Heart left ventricle (tissue), 16 donors: Measurements from ENCODE around the gene TAOK2. TPM values are rescaled to one million over a fixed set of nuclear protein-coding genes. Genes with fewer than 3 reads are reported as not detected.

Experiments used
- ATAC-seq, 4 donors: fragments of 200-7000 bp; cut with Tn5 transposase; one replicate each; pipeline ENCODE4 v1.9.1; 2020 to 2022; ENCODE audit warnings: moderate library complexity in 4 of 4, mild to moderate bottlenecking in 3 of 4, moderate number of reproducible peaks in 1 of 4
- DNase-seq, 5 donors: peaks; one replicate each; pipeline ENCODE4 v3.0.0-alpha.2; 2020
- H3K27ac ChIP-seq, 12 donors: fragments of 200-600 bp; sonication (generic) in 4 of 12; one replicate each; pipeline versions ENCODE4 v1.5.0 to v1.8.0; 2016 to 2022; ENCODE audit warnings: mild to moderate bottlenecking in 2 of 12
- H3K27me3 ChIP-seq, 9 donors: fragments of 200-600 bp; sonication (generic) in 2 of 9; one replicate each; pipeline versions ENCODE4 v1.5.1 to v1.8.0; 2016 to 2022; ENCODE audit warnings: mild to moderate bottlenecking in 3 of 9
- H3K36me3 ChIP-seq, 9 donors: fragments of 200-600 bp; sonication (generic) in 2 of 9; one replicate each; pipeline versions ENCODE4 v1.5.0 to v1.8.0; 2018 to 2022; ENCODE audit warnings: mild to moderate bottlenecking in 2 of 9
- H3K4me1 ChIP-seq, 12 donors: fragments of 200-600 bp; sonication (generic) in 4 of 12; one replicate each; pipeline versions ENCODE4 v1.5.0 to v1.8.0; 2016 to 2022; ENCODE audit warnings: mild to moderate bottlenecking in 3 of 12
- H3K4me3 ChIP-seq, 12 donors: fragments of 200-600 bp; sonication (generic) in 4 of 12; one replicate each; pipeline versions ENCODE4 v1.5.0 to v1.8.0; 2017 to 2022; ENCODE audit warnings: mild to moderate bottlenecking in 9 of 12, moderate library complexity in 4 of 12
- H3K9me3 ChIP-seq, 12 donors: fragments of 200-600 bp; sonication (generic) in 4 of 12; one replicate each; pipeline versions ENCODE4 v1.5.0 to v1.8.0; 2016 to 2022; ENCODE audit warnings: mild to moderate bottlenecking in 1 of 12
- CTCF ChIP-seq, 12 donors: fragments of 200-600 bp; sonication (generic) in 4 of 12; IDR thresholded peaks; one replicate each; pipeline versions ENCODE4 v1.5.0 to v1.8.0; 2018 to 2022; ENCODE audit warnings: antibody characterized with exemption in 12 of 12, mild to moderate bottlenecking in 5 of 12
- POLR2A ChIP-seq, 2 donors: fragments of 450-650 bp; IDR thresholded peaks; one replicate each; pipeline ENCODE4 v1.6.1; 2017; ENCODE audit warnings: antibody characterized with exemption in 2 of 2, mild to moderate bottlenecking in 2 of 2, moderate library complexity in 2 of 2
- WGBS, 4 donors: extraction: QIAGEN DNeasy Blood & Tissue Kit in 2 of 4; methylation state at CpG; one replicate each; pipeline versions ENCODE4 v1.1.5 to v1.1.7; 2013 to 2018; 5-methylcytosine and 5-hydroxymethylcytosine counted together
- intact Hi-C, 10 donors: fragments of 100-400 bp; cut with DNase I; formaldehyde crosslinking; loops; one replicate each; pipeline versions ENCODE4 v1.11.1 to v1.14.2; 2022
- polyA plus RNA-seq, 2 donors: library from polyadenylated mRNA; stranded (reverse); fragments of 200-250 nt; gene quantifications; one replicate each; pipeline ENCODE4 v1.2.3, GENCODE V29; 2013
- total RNA-seq, 9 donors: library from RNA; depleted of rRNA in 2 of 9; stranded (reverse); fragments of >200 nt in 2 of 9; fragmentation: NEBNext Ultra II Directional in 3 of 9; extraction: Animal tissue kit (Norgen Biotek cat#: 25700) in 3 of 9; gene quantifications; one replicate each; pipeline versions ENCODE4 v1.1.0 to v1.2.4, GENCODE V29; 2016 to 2023
- donor health status: ischemic (EF 13 %, LVEDD 7.1; RV severe dilation, severe dysfunction).
- donor health status: healthy with polysubstance abuse.
- donor health status: DM: no; HTN: yes; CAD: no.
- donor health status: DM: no; HTN: no; CAD: no.
- donor health status: ischemic (EF 25% LVEDD 6.9; RV normal size, moderate dysfunction).
- donor health status: ischemic (EF 25% LVEDD 5.7; RV mildly dilated, moderate dysfunction).
- donor health status: healthy.
- donor health status: DM: yes; HTN: yes; CAD: no.
- donor health status: ischemic (EF 35%, LVEDD 5.7; RV mildly dilated, moderate dysfunction).
- donor health status: nonischemic (EF 11% LVEDD 7.7; RV severe dilation, severe dysfunction).
- donor health status: DM: yes; HTN: yes; CAD: no.
- donor health status: PGD.
- donor health status: ischemic (EF 29% LVEDD 5.4; RV normal size, mild dysfunction).
- donor health status: nonischemic (EF 23%, LVEDD 6.1; RV moderate dilation, normal function).

The TAOK2 gene
- total and polyA plus RNA-seq, 11 donors = 29.5 to 47.9 (median 35.7) TPM

- WGBS, 4 donors = 81 to 85% (median 83%) methylated on average over 11 of the region's 11 CpGs
- intact Hi-C loops = loop anchor here in 8 of 10 donors (5.0 to 10.0 kb wide), 6 partner anchors 159 to 326 kb away; partner anchors contain the start of gene CDIPT (in 3 of the 8)
Observed at GRCh38 chr16:30023586-30023985, 49.9 kb downstream of the TAOK2 start.

GRCh38 chr16:30024451-30024850 lies 50.8 kb downstream of the TAOK2 start:
- DNase-seq = no peak
- no peak for TF ChIP-seq CTCF (IDR thresholded peaks at IDR 0.05)
- no peak for TF ChIP-seq POLR2A (IDR thresholded peaks at IDR 0.05)
- H3K9me3 ChIP-seq = no peaks in the 10 kb centered on the region

More at GRCh38 chr16:30023586-30023985, 49.9 kb downstream of the TAOK2 start:
- DNase-seq (no peak), ATAC-seq (no peak)
- Histone ChIP-seq H3K4me3 (no peak overlapping the region), H3K36me3 (no peaks in the 10 kb centered on the region), H3K27ac (no peak overlapping the region), H3K27me3 (peaks cover 0 to 29% (median 5%) of the 10 kb centered on the region in 9 donors), H3K4me1 (peaks cover 0 to 13% (median 4%) of the 10 kb centered on the region in 12 donors), H3K9me3 (no peaks in the 10 kb centered on the region)
- no peak for TF ChIP-seq CTCF (IDR thresholded peaks at IDR 0.05)
- no peak for TF ChIP-seq POLR2A (IDR thresholded peaks at IDR 0.05)

GRCh38 chr16:30025156-30025555 lies 51.5 kb downstream of the TAOK2 start:
- H3K27ac ChIP-seq = no peak overlapping the region
- WGBS, 4 donors = 65 to 79% (median 74%) methylated on average over 12 to 20 of the region's 20 CpGs
- ATAC-seq (no peak), DNase-seq (no peak)
- H3K27me3 ChIP-seq = peaks cover 0 to 45% (median 21%) of the 10 kb centered on the region in 9 donors
- H3K9me3 ChIP-seq = no peaks in the 10 kb centered on the region
- TF ChIP-seq CTCF (IDR thresholded peaks at IDR 0.05) = no peak
- TF ChIP-seq POLR2A (IDR thresholded peaks at IDR 0.05) = no peak
- H3K4me3 ChIP-seq = no peak overlapping the region
- no peaks in the 10 kb centered on the region for H3K36me3 ChIP-seq
- peaks cover 0 to 13% (median 4%) of the 10 kb centered on the region in 12 donors for H3K4me1 ChIP-seq
- intact Hi-C loops = loop anchor here in 3 of 10 donors (5.0 to 10.0 kb wide), 3 partner anchors 153 to 320 kb away; partner anchors contain the start of gene CDIPT (in 1 of the 3)

More at GRCh38 chr16:30024451-30024850, 50.8 kb downstream of the TAOK2 start:
- H3K36me3 ChIP-seq = no peaks in the 10 kb centered on the region
- ATAC-seq = no peak
- H3K4me3 ChIP-seq = no peak overlapping the region
- H3K4me1 ChIP-seq = peaks cover 0 to 13% (median 4%) of the 10 kb centered on the region in 12 donors
- WGBS, 4 donors = 73 to 86% (median 80%) methylated on average over 10 to 16 of the region's 16 CpGs
- no peak overlapping the region for H3K27ac ChIP-seq
- intact Hi-C loops = loop anchor here in 8 of 10 donors (5.0 to 10.0 kb wide), 6 partner anchors 160 to 327 kb away; partner anchors contain the start of gene CDIPT (in 3 of the 8)
- peaks cover 0 to 38% (median 14%) of the 10 kb centered on the region in 9 donors for H3K27me3 ChIP-seq

GRCh38 chr16:30025574-30025973 lies 51.9 kb downstream of the TAOK2 start:
- intact Hi-C loops = loop anchor here in 3 of 10 donors (5.0 to 10.0 kb wide), 3 partner anchors 153 to 321 kb away; partner anchors contain the start of gene CDIPT (in 1 of the 3)
- Histone ChIP-seq H3K4me3 (no peak overlapping the region), H3K27ac (no peak overlapping the region), H3K27me3 (peaks cover 0 to 48% (median 25%) of the 10 kb centered on the region in 9 donors), H3K4me1 (peaks cover 0 to 13% (median 4%) of the 10 kb centered on the region in 12 donors), H3K36me3 (no peaks in the 10 kb centered on the region), H3K9me3 (no peaks in the 10 kb centered on the region)
- DNase-seq = no peak
- TF ChIP-seq POLR2A (IDR thresholded peaks at IDR 0.05) (no peak), CTCF (IDR thresholded peaks at IDR 0.05) (no peak)
- ATAC-seq = no peak
- 53 to 69% (median 62%) methylated on average over 5 to 7 of the region's 7 CpGs for WGBS, 4 donors
